OCI-LY7 (cell line): ENCODE results near the gene C1orf115.

Experiments
- EZH2phosphoT487 ChIP-seq: fragments of 200-600 bp; sonication (generic); IDR thresholded peaks from 2 replicates; pipeline ENCODE4 v1.6.1; 2018; ENCODE audit warnings: low read depth, borderline replicate concordance, mild to moderate bottlenecking, mixed run types, antibody characterized with exemption, low read length, moderate library complexity, mixed read lengths
- TF ChIP-seq, protein P1 (sequence below): fragments of 200-600 bp; sonication (generic); conservative IDR thresholded peaks from 2 replicates; pipeline ENCODE4 v1.5.1; 2014; ENCODE audit warnings: mild to moderate bottlenecking, antibody characterized with exemption, low read length, moderate library complexity, mixed read lengths

DNA sequence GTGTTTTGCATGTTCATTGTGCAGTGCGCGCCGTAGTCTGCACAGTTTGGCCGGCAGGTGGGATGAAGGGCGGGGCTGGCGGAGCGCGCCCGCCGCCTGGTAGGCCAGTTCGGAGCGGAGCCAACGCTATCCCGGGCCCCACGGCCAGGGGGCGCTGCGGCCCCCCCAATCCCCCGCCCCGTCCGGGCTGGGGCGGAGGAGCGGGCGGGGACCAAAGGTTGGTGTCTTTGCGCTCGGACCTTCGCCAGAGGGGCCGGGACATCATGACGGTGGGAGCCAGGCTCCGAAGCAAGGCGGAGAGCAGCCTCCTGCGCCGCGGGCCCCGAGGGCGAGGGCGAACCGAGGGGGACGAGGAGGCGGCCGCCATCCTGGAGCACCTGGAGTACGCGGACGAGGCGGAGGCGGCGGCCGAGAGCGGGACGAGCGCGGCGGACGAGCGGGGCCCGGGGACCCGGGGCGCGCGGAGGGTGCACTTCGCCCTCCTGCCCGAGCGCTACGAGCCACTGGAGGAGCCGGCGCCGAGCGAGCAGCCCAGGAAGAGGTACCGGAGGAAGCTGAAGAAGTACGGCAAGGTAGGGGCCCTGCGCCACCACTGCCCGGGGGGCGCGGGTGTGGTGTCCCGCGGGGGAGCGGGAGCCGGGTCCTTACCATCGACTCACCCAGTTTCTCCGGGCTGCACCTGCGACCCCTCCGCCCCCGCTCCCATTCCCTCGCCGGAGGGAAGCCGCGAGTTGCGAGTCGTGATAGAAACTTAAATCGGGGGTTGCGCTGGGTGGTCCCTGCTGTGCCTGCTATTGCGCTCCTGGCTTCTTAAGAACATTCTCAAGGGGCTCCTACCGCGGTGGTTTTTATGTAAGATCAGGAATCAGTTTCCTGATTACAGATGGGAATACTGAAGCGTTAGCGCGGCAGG is at the start of gene C1orf115:
- TF ChIP-seq, protein P1, sequence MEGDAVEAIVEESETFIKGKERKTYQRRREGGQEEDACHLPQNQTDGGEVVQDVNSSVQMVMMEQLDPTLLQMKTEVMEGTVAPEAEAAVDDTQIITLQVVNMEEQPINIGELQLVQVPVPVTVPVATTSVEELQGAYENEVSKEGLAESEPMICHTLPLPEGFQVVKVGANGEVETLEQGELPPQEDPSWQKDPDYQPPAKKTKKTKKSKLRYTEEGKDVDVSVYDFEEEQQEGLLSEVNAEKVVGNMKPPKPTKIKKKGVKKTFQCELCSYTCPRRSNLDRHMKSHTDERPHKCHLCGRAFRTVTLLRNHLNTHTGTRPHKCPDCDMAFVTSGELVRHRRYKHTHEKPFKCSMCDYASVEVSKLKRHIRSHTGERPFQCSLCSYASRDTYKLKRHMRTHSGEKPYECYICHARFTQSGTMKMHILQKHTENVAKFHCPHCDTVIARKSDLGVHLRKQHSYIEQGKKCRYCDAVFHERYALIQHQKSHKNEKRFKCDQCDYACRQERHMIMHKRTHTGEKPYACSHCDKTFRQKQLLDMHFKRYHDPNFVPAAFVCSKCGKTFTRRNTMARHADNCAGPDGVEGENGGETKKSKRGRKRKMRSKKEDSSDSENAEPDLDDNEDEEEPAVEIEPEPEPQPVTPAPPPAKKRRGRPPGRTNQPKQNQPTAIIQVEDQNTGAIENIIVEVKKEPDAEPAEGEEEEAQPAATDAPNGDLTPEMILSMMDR, result peak; percentile 50; the same call in 1 of the 2 replicates
- TF ChIP-seq EZH2phosphoT487, result no peak
